Measurements from ENCODE around the gene GPR146.

GRCh38 chr7:1024331-1024841 lies 20.0 kb upstream of the GPR146 start:
- TF ChIP-seq CTCF (IDR thresholded peaks at IDR 0.05; ENCODE audit: low read length) (no peak), EZH2phosphoT487 (IDR thresholded peaks at IDR 0.05; ENCODE audit: low read length) (no peak)

All from MM.1S (cell line).